Measurements from ENCODE around the gene RPL38.

Gene RPL38

GRCh38 chr17:74203439-74204240 is at the start of gene RPL38:
Gene RPL38, plus strand, starts transcription at chr17:74203678. Its CDS starts 278 bp downstream, at chr17:74203956.
- peak; percentile 90 to 96 for DNase-seq

- DNase-seq = no peak
Observed at GRCh38 chr17:74153821-74154430, 49.6 kb upstream of the RPL38 start.

DNA sequence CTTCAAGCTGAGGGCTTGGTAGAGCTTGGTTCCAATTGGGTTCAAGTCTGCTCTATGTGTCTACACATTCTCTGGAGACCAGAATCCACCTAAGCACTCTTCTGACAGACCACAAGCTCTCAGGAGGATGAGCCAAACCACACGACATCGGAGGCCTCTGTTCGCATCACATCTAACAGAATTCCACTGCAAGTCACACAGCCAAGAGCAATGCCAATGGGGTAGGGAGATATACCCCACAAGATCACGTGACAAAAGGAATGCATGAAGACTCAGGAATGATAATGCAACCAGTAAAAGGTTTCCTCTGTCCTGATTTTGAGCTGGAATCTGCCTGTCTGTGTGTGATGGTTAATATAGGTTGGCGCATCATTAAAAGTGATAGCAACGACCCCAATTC is 46.6 kb upstream of the RPL38 start:
- no peak for DNase-seq

DNA sequence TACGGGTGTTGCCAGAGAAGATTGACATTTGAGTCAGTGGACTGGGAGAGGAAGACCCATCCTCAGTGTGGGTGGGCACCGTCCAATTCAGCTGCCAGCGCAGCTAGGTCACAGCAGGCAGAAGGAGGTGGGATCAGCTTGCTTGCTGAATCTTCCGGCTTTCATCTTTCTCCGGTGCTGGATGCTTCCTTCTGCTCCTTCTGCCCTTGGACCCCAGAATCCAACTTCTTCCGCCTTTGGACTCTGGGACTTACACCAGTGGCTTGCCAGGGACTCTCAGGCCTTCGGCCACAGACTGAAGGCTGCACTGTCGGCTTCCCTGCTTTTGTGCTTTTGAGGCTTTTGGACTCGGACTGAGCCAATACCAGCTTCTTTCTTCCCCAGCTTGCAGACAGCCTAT is 46.1 kb upstream of the RPL38 start:
- DNase-seq = no peak

DNA sequence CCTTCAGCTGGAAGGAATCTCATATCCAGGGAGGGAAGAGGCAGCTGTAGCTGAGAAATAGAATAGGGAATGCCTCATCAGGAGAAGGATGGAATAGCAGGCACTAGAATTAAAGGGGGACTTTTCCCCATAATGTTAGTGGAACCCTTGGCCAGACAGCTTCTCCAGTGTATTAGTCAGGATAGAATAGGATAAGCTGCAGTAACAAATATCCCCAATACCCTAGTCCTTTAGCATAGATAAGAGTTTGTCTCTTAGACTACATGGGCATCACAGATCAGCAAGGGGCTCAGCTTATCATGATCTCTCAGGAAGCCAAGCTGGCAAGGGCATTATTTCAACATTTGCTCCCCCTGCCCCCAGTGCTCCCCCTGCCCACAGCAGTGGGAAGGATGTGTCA is 44.7 kb upstream of the RPL38 start:
- DNase-seq = no peak

- DNase-seq = no peak
Observed at GRCh38 chr17:74159226-74159840, 44.1 kb upstream of the RPL38 start.

DNA sequence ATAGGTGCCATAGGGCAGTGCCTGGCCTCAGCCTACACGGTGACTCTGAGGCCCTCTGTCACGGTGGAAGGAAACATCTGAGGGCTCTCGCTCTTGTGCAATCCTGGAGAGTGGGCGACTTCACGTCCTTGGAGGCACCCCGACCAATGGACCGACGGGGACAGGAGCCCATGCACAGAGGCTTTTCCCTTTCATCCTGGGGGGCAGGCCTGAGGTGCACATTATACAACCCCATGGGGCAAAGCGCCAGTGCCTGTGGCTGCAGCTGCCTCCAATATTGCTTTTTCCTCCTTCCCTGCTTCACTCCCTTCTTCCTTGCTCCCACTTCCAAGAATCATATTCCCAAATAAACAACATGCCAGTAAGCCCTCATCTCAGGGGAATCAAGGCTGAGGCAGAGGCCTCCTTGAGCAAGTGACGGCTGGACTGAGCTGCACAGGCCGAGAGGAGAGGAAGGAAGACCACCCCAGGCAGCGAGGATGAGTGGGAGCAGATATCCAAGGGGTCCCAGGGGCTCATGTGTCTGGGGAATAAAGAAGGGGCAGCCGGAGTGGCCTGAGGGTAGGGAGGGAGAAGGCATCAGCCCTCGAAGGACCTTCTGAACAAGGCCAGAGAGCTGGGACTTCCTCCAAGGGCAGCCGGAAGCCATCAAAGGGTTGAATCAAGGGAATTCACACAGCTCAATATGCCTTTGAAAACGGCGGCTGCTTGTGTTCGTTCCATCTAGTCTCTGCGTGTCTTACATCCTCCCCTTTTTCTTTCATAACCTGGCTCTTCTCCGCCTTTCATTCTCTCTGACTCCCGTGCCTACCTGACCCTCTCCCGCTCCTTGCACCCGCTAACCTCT is 42.6 kb upstream of the RPL38 start:
- no peak for DNase-seq

GRCh38 chr17:74161503-74161875 is 42.0 kb upstream of the RPL38 start:
- no peak for DNase-seq

DNA sequence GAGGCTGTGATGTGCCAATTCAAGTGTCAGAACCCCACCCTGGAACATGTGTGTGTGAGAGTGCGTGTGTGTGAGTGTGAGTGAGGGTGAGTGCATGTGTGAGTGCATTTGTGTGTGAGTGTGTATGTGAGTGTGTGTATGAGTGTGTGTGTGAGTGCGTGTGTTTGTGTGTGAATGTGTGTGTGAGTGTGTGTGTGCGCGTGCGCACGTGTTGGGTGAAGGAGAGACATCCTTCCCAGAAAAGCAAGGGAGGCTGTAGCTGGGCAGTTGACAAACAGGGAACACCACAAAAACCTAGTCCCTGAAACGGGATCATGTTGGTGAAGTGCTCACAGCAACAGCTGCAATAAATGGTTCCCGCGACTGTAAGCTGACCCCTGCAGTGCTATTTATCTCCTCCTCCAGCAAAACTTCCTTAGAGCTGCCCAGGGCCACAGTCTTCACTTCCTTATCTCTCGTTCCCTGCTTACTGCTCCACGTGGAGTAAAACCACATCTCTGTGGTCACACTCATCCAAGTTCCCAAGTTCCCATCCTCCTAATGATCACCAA is 40.1 kb upstream of the RPL38 start:
- DNase-seq = no peak

DNA sequence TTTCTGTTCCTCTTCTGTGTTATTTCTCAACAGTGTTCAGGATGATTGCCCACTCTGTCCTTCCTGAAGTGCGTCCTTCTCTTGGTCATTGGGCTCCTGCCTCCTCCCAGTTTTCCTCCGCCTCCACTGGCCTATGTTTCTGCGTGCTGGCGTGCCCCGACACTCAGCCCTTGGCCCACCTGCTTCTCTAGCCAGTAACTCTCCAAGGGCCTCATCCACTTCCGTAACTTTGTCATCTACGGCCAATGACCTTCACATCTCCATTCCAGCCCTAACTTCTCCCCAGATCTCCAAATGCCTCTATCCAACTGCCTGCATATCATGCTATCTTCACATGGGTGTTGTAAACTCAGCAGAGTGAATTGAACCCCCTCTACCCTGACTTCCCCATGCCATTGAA is 39.6 kb upstream of the RPL38 start:
- no peak for DNase-seq

DNA sequence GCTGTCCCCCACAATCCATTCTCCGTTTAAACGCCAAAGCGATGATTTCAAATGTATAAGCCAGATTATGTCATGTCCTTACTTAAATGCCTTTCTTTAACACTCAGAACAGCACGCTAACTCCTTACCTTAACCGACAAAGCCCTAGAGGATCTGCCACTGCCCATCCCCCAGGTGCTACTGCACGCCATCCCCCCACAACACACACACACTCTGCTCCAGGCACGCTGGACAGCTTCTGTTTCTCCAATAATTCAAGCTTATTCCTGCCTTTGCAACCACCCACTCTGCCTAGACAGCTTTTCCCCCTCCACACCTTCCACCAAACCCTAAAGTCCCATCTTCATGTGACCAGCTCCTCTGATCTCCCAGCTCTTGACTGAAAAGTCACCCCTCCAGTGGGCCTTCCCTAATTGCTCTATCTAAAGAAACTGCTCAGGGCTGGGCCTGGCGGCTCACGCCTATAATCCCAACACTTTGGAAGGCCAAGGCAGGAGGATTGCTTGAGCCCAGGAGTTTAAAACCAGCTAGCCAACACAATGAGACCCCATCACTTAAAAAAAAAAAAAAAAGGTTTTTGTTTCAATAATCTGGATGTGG is 38.9 kb upstream of the RPL38 start:
- no peak for DNase-seq

DNA sequence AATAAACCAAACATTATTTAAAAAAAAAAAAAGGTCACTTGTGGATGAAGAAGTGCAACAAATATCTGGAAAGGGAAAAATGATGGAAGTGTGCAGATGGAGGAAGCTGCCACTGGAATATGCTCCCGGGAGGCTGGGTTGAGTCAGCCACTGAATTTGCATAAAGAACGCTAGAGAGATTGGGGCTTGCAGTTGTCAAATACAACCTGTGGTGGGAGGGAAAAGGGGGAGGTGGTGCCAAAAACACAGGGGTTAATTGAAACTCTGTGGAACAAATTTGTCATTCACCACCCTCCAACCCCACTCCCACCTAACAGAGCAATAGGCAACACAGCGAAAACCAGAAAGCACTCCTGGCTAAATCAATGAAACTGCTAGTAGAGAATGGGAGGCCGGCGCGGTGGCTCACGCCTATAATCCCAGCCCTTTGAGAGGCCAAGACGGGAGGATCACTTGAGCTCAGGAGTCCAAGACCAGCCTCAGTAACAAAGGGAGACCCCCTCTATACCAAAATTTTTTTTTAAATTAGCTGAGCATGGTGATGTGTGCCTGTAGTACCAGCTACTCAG is 37.6 kb upstream of the RPL38 start:
- DNase-seq = no peak

GRCh38 chr17:74170924-74171323 is 32.6 kb upstream of the RPL38 start:
- DNase-seq = no peak

DNA sequence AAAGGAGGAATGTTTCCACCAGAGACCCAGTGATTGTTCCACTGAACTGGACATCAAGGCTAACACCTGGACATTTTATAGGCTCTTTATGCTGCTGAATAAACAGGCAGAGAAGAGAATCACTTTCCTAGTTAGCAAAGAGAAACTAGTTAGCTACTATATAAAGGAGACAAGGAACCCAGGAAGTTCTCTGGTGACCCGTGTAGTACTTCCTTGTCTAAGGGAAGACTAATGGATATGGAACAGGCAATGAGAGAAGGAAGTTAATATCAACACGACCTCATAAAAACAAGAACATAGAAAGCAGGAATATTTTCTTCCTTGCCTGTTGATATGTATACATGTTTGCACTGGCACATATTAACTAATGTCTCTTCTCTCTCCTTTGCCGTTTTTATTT is 30.8 kb upstream of the RPL38 start:
- no peak for DNase-seq

- DNase-seq = peak; percentile 9 to 28
Observed at GRCh38 chr17:74176546-74177001, 26.9 kb upstream of the RPL38 start.

DNA sequence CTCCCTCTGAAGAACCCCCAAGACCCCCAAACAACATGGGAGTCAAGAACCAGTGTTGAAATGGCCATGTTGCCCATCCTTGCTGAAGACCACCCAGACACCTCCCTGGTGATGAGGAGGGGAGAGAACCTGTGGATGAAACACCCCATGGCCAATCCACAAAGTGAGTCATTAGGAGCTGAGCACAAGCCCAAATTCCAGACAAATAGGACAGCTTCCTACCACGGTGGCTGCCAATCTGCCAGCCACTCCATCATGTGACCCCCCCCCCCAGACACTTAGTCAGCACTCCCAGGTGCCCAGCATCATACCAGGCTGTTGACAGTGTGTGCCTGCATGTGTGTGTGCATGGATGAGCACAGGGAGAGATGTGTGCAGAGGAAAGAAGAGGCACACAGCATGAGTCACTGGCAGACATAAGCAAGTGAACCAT is 26.4 kb upstream of the RPL38 start:
- DNase-seq = no peak

- no peak for DNase-seq
Observed at GRCh38 chr17:74179576-74179975, 23.9 kb upstream of the RPL38 start.

GRCh38 chr17:74180336-74180735 is 23.1 kb upstream of the RPL38 start:
- no peak for DNase-seq

- no peak for DNase-seq
Observed at GRCh38 chr17:74181341-74181740, 22.1 kb upstream of the RPL38 start.

GRCh38 chr17:74182041-74182723 is 21.3 kb upstream of the RPL38 start:
- no peak for DNase-seq

DNA sequence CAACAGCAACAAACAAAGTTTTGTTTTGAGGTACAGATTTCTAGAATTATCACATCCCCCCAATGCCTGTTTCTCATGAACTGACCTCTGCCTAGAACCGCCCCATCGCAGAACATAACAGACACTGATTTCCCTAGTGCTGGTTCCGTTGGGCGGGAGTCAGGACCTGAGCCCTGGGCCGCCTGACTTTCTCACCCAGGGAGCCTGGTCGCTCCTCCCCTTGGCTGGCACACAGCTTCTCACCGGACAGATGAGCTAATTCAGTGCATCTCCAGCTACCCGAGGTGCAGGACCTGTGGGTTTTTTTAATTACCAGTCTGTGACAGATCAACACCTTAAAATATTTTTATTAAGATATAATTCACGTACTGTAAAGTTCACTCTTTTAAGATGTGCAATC is 20.1 kb upstream of the RPL38 start:
- DNase-seq = no peak

All from NCI-H187 (cell line).